HG02610 (cell line): ENCODE results near the gene XYLT1.
"Not testable (repeated sequence)": the region's sequence is repeated elsewhere in the genome, so short reads cannot be mapped to it uniquely, and the experiment has no call there.

ENCODE experiments used
- ATAC-seq: cut with Tn5 transposase; IDR thresholded peaks from one replicate; pipeline ENCODE4 v1.9.1; 2021; ENCODE audit warnings: mild to moderate bottlenecking, moderate library complexity; ENCODE audit not compliant: unreplicated experiment

The XYLT1 gene

GRCh38 chr16:17342031-17342430, 128.7 kb downstream of the XYLT1 start:
- ATAC-seq = no peak

GRCh38 chr16:17340804-17341203, 130.0 kb downstream of the XYLT1 start:
- no peak for ATAC-seq

GRCh38 chr16:17339764-17340541, 130.8 kb downstream of the XYLT1 start:
- ATAC-seq = no peak

- no peak for ATAC-seq
These were observed 132.5 kb downstream of the XYLT1 start for GRCh38 chr16:17338244-17338643.

- ATAC-seq = no peak
These were observed 134.2 kb downstream of the XYLT1 start for GRCh38 chr16:17336530-17336900.

- ATAC-seq = no peak
These were observed 134.8 kb downstream of the XYLT1 start for GRCh38 chr16:17335826-17336529.

GRCh38 chr16:17335406-17335805, 135.4 kb downstream of the XYLT1 start:
- not testable (repeated sequence) for ATAC-seq

- no peak for ATAC-seq
These were observed 136.7 kb downstream of the XYLT1 start for GRCh38 chr16:17334096-17334495.

- no peak for ATAC-seq
These were observed 137.5 kb downstream of the XYLT1 start for GRCh38 chr16:17333229-17333628.

GRCh38 chr16:17331991-17332390, 138.8 kb downstream of the XYLT1 start:
- no peak for ATAC-seq

GRCh38 chr16:17331071-17331607, 139.6 kb downstream of the XYLT1 start:
- no peak for ATAC-seq

- no peak for ATAC-seq
These were observed 140.7 kb downstream of the XYLT1 start for GRCh38 chr16:17330044-17330443.

GRCh38 chr16:17329391-17329790, 141.4 kb downstream of the XYLT1 start:
- no peak for ATAC-seq

GRCh38 chr16:17328932-17329331, 141.8 kb downstream of the XYLT1 start:
- ATAC-seq = no peak

GRCh38 chr16:17327664-17328335, 143.0 kb downstream of the XYLT1 start:
- ATAC-seq = no peak

GRCh38 chr16:17325476-17326143, 145.2 kb downstream of the XYLT1 start:
- no peak for ATAC-seq

GRCh38 chr16:17324451-17324850, 146.3 kb downstream of the XYLT1 start:
- no peak for ATAC-seq

- ATAC-seq = no peak
These were observed 147.6 kb downstream of the XYLT1 start for GRCh38 chr16:17323171-17323570.

- ATAC-seq = no peak
These were observed 148.9 kb downstream of the XYLT1 start for GRCh38 chr16:17321824-17322223.

- no peak for ATAC-seq
These were observed 150.8 kb downstream of the XYLT1 start for GRCh38 chr16:17320009-17320408.

GRCh38 chr16:17318238-17318637, 152.5 kb downstream of the XYLT1 start:
- no peak for ATAC-seq
